GM18520 (cell line): ENCODE results near the gene SPAG9.

Experiments used
- ATAC-seq: cut with Tn5 transposase; IDR thresholded peaks from one replicate; pipeline ENCODE4 v1.9.1; 2021; ENCODE audit not compliant: unreplicated experiment

Gene SPAG9

DNA sequence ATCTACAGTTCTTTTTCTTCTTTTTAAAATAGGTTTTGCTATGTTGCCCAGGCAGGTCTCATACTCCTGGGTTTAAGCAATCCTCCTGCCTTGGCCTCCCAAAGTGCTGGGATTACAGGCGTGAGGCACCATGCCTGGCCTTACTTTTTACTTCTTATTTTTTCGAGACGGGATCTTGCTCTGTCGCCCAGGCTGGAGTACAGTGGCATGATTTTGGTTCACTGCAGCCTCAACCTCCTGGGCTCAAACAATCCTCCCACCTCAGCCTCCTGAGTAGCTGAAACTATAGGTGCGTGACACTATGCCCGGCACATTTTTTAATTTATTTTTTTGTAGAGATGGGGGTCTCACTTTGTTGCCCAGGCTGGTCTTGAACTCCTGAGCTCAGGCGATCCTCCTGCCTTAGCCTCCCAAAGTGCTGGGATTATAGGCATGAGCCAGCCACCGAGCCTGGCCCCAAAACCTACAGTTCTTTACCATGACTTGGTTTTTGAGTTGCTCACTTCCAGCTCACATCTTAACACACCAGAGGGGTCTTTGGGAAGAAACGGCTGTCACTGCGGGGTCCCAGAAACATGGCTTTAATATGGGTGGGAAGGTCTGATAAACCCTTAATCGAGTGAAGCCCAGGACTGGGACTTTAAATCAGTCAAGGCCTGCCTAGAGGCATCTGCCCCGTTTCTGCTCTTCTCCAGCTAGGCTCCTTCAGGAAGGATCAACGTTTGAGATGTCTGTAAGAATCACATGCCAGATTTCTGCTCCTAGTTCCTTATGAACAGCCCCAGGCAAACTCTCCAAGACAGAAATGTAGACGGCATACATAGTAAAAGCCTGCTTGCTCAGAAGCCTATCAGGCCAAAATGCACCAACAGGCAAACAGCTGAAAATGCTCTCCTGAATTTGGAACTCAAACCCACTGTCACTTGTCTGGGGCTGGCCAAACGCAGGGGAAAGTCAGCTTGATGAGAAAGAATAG is 162.8 kb downstream of the SPAG9 start:
- ATAC-seq = no peak

DNA sequence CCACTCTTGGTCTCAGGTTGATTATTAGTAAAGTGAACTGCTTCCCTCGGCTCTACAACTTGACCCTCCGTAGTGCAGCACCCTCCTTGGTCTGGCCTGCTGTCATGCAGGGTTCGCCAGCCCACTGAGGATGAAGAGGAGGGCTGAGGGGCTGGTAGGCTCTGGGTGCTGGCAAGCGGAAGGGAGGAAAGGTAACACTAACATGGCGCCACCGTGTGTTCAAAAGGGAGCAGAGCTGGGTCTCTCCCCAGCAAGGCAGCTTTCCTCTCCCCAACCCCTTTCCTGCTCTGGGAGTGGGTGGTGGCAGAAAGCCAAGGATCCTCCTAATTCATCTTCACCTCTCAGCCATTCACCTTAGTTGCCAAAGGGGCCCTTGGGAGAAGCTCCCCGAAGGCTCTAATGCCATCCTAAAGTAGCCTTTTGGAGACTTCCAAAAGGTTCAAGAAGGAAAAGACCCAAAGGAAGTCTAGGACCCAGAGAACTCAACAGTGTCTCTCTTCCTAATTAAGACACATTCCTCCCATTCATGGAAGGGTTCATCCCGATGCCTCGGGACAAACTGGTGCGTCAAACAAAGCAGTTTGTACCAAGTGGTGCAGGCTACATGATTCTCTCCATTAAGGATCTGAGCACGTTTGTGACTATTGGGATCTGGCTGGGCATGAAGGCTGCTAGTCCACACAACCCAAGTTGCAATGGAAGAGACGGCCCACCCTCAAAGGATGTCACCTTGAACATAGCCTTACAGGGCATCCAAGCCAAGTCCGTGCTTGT is 163.7 kb downstream of the SPAG9 start:
- no peak for ATAC-seq

DNA sequence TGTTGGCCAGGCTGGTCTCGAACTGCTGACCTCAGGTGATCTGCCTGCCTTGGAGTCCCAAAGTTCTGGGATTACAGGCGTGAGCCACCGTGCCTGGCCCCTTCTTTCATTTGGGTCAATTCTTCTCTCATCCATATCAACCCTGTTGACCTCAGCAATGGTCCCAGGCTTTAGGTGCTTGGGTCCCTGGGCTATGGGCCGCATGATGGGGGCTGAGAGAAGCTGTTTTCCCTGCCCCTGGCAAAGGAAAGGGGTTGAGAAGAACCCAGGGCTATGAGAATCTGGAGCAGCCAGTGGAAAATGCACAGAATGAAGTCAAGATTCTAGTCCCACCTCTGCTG is 164.3 kb downstream of the SPAG9 start:
- no peak for ATAC-seq

DNA sequence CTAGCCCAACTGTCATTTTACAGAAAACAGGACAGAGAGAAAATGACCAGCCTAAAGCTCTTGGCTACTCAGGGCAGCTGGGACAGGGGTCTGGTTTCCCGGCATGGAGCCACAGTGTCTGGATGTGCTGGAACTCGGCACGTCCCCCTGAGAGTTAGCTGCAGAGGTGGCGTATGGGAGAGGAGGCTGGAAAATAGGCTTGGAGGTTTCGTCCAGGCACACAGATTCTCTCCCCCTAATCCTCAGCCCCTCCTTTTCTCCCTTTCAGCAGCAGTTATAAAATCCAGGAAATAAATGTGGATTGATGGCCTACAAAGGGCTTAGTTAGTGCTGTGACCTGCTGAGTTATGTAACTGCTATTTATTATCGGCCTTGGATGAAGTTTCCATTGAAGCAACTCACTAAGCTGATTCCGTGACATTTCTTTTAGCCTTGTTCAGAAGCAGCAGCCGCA is 165.0 kb downstream of the SPAG9 start:
- ATAC-seq = no peak

DNA sequence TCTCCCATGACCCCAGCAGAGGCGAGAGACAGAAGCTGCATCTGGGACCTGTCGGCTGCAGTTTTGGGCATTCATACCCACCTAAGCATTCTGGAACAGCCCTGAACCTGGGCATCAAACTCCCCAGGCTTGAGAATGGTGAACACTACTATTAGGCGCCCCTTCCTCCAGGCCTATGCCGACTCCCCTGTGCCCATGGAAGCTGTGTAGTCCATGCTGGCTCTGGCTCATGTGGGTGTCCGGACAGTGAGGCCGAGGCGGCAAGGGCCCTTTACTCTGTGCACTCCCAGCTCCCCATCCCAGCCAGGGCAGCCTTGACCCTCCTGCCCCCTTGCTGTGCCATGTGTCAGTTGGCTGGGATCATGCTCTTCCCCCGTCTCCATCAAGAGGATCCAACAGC is 165.5 kb downstream of the SPAG9 start:
- no peak for ATAC-seq

DNA sequence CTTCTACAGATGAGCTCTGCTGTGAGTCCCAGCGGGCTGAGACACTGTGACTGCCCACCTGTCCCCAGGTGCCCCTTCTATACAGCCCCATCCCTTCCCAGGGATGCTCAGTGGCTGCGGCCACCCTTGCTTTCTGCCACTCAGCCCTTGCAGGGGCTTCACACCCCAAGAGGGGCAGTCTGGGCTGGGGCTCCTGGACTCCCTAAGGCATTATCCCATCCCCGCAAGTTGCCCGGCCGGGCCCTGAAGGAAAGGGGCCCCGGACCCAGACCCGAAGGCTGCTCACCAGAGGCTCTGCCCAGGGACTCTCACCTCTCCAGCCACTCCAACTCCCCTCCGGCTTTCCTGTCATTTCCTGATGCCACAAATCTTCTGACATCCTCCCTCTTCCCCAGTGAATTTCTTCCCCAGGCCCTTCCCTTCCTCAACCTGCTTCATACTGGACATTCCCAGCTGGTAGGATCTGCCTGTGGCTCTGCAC is 166.0 kb downstream of the SPAG9 start:
- no peak for ATAC-seq

DNA sequence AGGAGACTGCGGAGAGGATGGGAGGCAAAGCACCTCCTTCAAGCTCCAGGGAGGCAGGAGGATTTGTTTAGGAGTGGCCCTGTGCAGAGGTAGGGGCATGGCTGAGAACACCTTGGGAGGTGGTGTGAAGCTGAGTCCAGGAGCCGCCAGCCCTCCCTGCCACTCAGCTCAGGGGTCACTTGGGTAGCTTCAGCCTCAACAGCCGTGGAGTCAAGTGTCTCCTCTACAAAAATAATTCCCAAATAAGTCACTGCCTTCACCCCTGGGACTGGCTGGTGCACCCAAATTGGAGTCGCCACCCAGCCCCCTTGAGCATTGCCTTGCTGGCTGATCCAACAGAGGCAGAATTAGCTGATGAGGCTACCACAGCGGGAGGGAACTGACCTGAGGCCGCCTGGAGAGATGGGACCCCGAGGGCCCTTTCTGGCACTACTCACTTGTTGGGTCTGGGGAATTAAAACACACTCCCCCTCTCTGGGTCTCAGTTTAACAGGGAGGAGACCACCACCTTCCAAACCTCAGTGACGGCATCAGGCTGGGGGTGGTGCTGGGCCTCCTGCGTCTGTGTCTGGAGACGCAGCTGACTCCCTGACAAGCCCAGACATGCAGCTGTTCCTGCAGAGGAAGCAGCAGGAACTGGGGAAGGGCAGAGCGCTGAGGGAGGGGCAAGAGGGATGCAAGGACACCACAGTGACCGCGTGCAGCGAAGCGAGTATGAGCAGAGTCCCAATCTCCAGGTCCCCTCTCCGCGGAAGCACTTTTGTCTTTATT is 166.7 kb downstream of the SPAG9 start:
- ATAC-seq = no peak

DNA sequence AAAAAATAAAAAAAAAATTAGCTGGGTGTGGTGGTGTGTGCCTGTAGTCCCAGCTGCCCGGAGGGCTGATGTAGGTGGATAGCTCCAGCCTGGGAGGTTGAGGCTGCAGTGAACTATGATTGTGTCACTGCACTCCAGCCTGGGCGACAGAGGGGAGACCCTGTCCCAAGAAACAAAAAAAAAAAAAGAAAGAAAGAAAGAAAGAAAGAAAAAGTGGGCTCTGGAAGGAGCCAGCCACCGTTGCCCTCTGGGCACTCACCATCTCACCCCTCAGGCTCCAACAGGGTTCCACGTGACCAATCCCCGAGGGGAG is 167.2 kb downstream of the SPAG9 start:
- no peak for ATAC-seq

DNA sequence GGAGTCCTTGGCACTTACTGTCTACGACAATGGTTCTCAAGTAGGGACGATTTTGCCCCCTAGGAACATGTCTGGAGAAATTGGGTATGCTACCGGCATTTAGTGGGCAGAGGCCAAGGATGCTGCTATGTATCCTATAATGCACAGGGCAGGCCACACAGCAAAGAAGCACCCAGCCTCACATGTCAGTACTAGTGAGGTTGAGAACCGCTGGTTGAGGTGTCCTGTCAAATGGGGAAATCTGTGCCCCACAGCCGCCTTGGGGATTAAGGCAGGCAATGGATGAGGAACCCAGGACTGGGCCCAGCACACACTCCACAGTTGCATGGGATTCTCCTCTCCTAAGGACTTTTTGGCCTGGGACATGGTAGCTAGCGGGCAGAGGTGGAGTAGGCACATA is 167.8 kb downstream of the SPAG9 start:
- ATAC-seq = no peak

DNA sequence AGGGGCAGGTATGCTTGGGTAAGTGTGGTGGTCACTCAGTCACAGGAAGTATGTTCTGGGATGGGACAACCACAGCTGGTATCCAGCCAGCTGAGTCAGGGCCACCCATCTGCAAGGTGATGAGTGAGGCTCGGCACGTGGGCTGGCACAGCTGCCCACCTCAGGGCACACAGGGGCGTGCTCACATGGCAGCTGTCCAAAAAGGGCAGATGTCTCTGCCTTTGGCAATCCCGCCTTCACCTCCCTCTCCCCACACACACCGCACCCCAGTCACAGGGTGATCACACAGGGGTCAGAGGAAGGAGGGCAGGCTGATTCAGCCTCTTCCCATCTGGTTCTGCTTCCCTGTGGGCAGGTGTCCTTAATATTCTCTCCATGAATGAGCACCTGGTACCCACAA is 168.7 kb downstream of the SPAG9 start:
- ATAC-seq = no peak

DNA sequence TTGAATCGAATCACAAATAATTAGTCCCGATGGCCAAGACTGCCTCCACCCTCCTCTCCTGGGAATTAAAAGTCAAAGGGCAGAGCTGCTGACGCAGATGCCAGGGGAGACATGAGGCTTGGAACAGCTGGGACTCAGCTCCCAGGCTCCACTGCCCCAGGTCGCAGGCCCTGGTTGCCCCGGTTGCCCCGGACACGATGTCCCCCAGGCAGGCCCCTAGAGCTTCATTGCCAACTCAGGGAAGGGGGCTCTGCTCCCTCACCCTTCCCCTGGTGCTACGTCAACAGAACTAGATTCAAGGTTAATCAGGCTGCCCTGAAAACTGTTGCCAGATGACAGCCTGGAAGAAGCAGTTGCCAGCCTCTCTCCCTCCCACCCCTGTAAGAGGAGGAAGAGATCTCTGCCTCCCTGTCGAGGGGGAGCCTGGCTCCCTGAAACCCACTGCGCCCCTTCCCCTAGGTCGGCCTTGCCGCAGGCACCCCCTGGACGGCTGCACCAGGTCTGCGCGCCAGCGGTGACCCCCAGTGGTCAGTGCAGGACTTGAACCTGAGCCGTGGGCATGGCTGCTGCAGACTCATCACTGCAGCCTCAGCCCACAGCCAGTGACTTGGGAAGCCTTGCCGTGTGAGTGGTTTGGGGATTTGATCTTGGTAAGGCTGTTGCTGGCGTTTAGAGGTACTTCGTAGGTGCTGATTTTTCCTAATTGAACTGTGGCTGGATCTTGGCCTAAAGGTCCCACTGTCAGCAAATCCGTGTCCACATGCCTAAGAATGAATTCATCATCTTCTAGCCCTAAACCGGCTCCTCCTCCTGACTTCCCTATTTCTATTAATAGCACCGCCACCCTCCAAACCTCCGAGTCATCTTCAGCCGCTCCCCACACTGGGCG is 170.4 kb downstream of the SPAG9 start:
- ATAC-seq = no peak

DNA sequence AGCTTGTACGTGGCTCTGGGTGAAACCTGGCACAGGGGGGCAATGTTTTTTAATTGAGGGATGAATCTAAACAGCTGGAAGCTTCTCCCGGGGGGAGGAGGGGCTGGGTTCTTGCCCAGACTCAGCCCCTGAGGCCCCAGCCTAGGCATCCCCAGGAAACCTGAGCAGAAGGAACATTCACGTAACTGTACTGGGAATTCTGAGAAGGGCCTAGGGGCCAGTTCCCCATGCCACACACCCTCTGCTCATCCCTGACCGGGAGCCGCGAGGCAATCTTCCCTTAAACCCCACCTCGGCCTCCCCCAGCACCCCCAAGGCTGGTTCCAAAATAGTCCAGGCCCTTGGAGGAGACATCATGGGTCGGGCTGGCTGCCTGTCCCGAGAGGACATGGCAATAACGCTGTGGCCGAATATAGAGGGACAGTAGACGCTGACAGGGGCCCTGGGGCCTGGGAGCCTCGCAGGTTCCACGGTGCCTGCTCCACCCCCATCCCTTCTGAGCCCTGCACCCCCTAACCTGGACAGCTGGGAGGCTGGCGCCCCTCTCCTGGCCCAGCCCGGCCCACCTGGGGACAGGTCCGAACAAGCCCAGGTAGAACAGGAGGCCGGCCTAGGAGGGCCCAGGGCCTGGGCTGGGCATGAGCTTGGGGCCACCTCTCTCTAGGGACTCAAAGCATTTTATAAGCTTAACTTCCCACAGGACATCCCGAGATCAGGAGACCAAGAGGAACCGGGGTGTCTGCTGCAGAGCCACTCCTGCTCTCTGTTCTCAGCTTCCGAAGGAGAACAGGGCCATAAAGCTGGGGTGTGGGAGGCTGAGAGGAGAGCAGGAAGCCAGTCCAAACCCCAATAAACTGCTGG is 171.3 kb downstream of the SPAG9 start:
- no peak for ATAC-seq

DNA sequence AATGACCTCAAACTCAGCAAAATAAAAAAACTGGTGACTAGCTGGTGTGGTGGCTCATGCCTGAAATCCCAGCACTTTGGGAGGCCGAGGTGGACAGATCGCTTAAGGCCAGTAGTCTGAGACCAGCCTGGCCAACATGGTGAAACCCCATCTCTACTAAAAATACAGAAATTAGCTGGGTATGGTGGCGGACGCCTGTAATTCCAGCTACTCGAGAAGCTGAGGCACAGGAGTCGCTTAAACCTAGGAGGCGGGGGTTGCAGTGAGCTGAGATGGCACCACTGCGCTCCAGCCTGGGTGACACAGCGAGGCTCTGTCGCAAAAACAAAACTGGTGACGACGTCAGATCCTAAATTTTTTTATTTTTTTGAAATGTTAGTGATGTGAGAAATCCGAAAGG is 172.0 kb downstream of the SPAG9 start:
- no peak for ATAC-seq

DNA sequence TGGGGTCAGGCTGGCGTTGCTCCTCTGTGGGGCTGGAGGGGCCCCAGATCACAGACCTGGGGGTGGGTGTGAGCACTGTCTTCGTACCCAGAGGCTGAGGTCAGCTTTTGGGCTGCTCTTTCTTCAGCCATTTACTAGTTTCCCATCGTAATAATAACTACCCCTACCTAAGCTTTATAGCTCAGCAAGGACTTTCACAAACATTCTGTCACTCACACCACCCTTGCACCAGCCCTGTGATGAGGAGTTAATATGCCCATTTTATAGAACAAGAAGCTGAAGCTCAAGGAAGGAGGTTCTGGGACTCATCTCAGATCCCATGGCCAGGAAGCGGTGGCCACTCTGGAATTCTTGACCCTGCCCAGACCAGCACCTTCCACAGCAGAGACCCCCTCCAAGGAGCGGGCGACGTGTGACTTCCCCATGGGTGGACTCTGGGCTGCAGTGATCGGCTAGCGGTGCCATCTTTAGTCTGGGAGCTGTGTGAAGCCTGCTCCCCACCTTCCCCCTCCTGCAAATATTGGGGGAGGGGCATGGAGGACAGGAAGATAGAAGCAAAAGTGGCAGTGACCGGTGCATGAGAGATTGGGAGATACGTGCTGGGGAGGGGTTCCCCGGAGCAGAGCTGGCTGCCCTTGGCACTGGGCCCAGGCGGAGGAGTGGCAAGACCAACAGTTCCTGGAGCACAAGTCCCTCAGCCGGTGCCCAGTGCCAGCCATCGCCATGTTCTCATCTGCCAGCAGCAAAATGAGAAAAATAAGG is 172.7 kb downstream of the SPAG9 start:
- no peak for ATAC-seq

DNA sequence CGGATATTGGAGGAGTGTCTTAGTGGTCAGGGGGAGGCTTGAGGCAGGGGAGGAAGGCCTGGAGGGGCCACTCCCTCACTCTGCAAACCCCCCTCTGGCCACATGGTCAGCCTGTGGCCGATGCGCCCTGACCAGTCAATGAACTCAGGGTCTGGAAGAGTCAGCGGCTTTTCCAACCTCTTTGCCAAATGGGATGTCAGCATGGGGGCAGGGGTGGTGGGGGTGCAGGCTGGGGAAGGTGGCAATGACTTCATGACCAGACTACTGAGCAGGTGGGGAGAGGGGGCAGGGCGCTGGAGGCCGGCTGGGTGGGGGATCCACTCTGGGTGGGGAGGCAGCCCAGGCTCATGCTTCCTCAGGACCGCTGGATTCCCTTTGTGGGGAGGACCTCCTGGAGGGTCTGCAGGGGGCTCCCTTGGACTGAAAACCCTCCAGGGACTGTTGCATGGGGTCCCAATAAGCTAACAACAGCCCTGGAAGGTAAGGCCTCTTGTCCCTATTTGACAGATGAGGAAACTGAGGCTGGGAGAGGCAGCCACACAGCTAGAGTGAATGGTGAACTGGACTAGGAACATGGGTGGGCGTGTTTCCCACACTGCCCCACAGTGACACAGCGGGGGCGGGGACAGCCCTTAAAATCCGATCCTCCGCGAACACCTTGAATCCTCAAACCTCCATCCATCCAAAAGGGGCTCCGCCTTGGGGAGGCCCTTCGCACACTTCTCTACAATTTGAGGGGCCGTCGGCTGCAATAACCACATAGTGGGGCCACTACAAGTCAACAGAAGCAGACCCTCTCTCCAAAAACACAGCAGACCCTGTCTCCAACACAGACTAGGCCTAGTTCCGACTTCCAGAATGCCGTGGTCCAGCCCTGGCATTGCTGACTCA is 173.5 kb downstream of the SPAG9 start:
- no peak for ATAC-seq

DNA sequence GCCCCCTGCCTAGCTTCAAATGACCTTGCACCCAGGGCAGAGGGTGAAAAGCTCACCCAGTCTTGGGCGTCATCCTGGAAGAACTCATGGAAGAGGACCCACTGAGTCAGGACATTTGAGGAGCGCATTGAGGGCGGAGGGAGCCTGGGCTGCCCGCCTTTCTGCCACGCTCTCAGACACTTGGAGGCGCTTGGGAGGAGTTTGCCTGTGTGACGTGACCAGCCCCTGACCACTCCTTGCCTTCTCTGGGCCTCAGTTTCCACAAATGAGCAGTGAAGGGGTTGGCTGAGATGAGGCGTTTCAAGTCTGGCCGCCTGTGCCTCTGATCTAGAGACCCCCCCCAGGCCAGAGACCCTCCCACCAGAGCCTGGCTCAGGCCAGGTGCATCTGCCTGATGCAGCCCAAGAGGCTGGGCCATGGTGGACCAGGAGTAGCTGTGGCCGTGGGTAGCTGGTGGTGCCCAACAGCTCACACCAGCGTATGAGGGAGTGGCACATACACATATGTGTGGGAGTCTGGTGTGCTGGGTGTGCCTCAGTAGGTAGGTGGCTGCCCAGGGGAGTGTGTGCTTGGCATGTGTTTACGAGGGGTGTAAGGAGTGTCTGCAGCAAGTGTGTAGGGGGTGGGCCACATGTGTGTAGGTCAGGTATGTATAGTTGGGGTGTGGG is 174.3 kb downstream of the SPAG9 start:
- ATAC-seq = no peak

DNA sequence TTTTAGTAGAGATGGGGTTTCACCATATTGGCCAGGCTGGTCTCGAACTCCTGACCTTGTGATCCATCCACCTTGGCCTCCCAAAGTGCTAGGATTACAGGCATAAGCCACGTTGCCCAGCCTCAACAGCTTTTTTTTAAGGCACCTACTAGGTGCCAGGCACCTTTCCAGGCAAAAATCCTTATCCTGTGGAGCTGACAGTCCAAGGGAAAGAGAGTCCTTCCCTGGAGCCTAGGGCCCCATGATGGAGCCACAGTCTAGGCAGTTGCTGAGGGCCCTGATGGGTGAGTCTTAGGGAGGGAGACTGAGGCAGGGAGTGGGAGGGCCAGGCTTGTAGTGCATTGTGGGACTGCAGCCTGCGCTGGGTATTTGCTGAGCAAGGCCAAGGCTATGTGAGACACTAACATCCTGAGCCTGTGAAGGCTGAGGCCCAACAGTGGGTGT is 174.9 kb downstream of the SPAG9 start:
- ATAC-seq = no peak
